CD4-positive, alpha-beta T cell treated with Interleukin-12 subunit alpha and Interleukin-12 subunit beta, for 1 hour (primary cell): ENCODE measurements around the gene EDN3.

Source experiments
- DNase-seq: peaks from one replicate; pipeline ENCODE4 v3.0.0-alpha.2; 2020

Gene EDN3

GRCh38 chr20:59300333-59301081 is at the start of gene EDN3:
Gene EDN3 (plus strand): TSS chr20:59300611. CDS start chr20:59300813, 202 bp downstream.
- DNase-seq, result no peak

- DNase-seq, result peak; percentile 48
Observed at GRCh38 chr20:59253325-59253724, 47.1 kb upstream of the EDN3 start.

GRCh38 chr20:59253779-59254319 is 46.6 kb upstream of the EDN3 start:
- DNase-seq, result peak; percentile 37

- DNase-seq, result no peak
Observed at GRCh38 chr20:59255256-59255655, 45.2 kb upstream of the EDN3 start.

- DNase-seq, result peak; percentile 8
Observed at GRCh38 chr20:59258221-59258621, 42.2 kb upstream of the EDN3 start.

GRCh38 chr20:59259946-59260345 is 40.5 kb upstream of the EDN3 start:
- no peak for DNase-seq

- DNase-seq, result no peak
Observed at GRCh38 chr20:59265298-59265697, 35.1 kb upstream of the EDN3 start.

- DNase-seq, result no peak
Observed at GRCh38 chr20:59268870-59269269, 31.5 kb upstream of the EDN3 start.

GRCh38 chr20:59269411-59270025 is 30.9 kb upstream of the EDN3 start:
- no peak for DNase-seq

- DNase-seq, result no peak
Observed at GRCh38 chr20:59270380-59270779, 30.0 kb upstream of the EDN3 start.

GRCh38 chr20:59273739-59274357 is 26.6 kb upstream of the EDN3 start:
- no peak for DNase-seq

GRCh38 chr20:59276938-59277337 is 23.5 kb upstream of the EDN3 start:
- DNase-seq, result no peak

- no peak for DNase-seq
Observed at GRCh38 chr20:59284470-59284869, 15.9 kb upstream of the EDN3 start.

- no peak for DNase-seq
Observed at GRCh38 chr20:59289994-59290393, 10.4 kb upstream of the EDN3 start.

GRCh38 chr20:59291740-59292383 is 8.5 kb upstream of the EDN3 start:
- DNase-seq, result no peak

GRCh38 chr20:59295531-59295930 is 4.9 kb upstream of the EDN3 start:
- no peak for DNase-seq

- no peak for DNase-seq
Observed at GRCh38 chr20:59297686-59298085, 2.7 kb upstream of the EDN3 start.

GRCh38 chr20:59299945-59300332 is 472 bp upstream of the EDN3 start:
- no peak for DNase-seq

- no peak for DNase-seq
Observed at GRCh38 chr20:59301343-59302007, 1.1 kb downstream of the EDN3 start.

GRCh38 chr20:59305908-59306655 is 5.7 kb downstream of the EDN3 start:
- DNase-seq, result no peak

GRCh38 chr20:59307270-59307669 is 6.9 kb downstream of the EDN3 start:
- no peak for DNase-seq
